Left hindlimb (tissue), 1 donor: Measurements from ENCODE around the gene PRDM11.
"Not testable (repeated sequence)": the region's sequence is repeated elsewhere in the genome, so short reads cannot be mapped to it uniquely, and the experiment has no call there.

ENCODE experiments used
- DNase-seq: peaks from one replicate; pipeline ENCODE4 v3.0.0-alpha.2; 2018

PRDM11 gene

DNA sequence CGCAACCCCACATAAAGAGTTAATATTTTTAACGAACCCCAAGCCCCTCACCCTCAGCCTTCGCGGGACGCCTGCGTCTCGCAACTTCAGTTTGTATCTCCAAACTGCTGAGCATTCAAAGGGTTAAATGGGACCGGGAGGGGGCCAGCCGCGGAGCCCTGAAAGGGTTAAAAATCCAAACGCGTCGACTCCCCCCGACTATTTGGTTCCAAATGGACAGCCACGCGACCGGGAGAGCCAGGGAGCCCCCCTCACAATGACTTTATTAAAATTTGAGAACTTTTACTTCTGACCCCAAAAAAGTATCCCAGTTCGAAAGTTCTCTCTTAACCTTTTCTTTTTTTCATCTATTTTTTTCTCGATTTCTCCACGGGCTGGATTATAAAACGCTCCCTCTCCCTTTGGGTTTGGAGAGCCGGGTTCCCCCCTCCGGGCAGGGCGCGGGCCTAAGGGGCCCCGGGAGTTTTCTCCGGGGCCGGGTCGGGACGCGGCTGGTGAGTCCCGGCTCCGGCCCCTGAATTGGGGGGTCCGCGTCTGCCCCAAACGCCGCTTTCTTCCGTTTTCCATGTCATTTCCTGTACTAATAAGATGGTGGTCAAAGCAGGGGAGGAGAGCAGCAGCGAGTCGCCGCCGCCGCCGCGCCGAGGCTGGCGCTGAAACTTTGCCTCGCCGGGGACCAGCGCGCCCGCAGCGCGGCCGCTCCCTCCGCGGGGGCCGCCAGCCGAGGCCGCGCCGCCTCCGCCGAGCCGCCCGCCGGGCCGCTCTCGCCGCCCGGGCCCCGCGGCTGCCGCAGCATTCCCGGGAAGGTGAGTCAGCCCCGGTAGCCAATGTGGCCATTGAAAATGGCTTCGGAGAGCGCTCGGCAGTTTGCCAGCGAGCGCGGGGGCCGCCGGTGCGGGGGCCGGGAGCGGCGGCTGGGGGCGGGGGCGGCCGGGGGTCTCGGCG lies at the start of gene PRDM11:
TSS of gene PRDM11 (plus strand) at position 568 of the 945 bp plus-strand sequence. CDS start 35,128 bp downstream, outside the sequence.
- peak; percentile 80 for DNase-seq

DNA sequence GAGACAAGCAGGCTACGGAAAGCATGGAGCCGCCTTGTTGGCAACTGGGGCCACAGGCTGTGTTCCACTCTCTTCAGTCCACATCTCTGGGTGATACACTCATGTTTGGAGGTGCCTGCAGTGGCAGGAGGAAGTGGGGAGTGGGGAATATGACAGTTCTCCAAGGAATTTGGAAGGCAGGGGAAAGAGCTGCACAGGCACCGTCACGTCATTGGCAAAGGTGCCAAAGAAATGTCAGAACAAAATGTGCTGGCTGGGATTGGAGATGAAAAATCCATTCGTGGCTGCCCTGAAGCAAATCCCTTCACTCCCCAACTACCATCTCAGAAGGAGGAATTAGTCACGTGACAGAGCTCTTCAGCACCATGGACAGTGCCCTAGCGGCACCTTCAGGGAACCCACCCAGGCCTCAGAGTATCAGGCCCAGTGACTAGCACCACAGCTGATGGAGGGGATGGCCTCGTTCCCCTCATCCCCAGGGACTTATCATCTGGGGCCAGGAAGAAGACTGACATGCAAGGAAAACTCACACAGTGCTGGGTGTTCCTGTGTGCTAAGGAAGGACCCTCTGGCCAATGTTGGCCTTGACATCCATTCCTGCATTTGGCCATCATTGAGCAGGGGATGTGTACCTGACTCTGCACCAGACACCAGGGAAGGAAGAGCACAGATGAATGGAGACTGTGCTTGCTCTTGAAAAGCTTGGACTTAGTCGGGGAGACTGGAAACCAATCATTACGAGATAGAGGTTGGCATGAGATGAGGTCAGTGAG lies 48.5 kb upstream of the PRDM11 start:
- peak; percentile 74 for DNase-seq

DNA sequence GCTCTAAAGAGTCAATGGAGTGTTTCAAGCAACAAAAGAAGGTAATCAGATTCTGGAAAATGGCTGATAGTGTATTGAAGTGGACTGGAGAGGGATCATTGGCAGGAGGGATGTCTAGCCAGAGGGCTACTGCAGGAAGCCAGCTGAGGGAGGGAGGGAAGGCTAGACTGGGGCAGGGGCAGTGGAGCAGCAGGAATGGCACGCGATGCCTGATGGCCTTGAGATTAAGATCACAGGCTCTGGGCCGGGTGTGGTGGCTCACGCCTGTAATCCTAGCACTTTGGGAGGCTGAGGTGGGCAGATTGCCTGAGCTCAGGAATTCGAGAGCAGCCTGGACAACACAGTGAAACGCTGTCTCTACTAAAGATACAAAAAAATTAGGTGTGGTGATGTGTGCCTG lies 47.5 kb upstream of the PRDM11 start:
- no peak for DNase-seq

DNA sequence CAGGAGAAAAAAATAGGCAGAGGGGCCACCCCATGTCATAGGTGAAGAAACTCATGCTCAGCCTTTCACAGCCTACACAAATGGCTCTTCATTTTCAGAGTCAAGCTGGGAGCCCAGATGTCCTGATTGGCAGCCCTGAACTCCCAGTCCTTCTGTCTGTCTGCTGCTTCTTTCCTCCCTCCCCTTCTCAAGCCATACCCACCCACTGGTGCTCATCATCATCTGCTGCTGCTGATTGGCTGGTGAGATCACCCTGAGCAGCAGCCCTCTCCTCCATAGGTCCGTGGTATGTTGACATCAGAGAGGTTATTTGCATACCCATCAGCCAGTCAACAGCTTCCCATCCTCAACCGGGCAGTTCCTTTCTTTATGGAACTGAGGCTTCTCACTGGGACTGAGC lies 46.1 kb upstream of the PRDM11 start:
- no peak for DNase-seq

DNA sequence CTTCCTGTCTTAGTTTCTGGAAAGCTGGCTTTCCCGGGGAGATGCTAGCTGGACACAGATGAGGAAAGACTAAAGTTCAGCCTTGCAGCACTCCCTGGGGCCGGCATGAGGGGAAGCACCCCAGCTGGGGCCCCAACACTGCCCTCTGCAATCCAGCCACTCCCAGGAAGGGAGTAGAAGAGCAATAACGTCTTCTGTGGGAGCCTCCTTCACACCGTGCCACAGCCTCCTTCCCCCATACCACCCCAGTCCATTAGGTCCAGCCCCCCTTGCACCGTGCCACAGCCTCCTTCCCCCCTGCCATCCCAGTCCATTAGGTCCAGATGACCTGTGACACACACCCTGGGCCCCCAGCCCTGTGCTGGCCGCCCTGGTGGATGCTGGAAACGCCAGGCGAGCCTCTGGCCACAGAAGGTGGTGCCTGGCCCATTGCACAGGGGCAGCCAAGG lies 44.1 kb upstream of the PRDM11 start:
- no peak for DNase-seq

DNA sequence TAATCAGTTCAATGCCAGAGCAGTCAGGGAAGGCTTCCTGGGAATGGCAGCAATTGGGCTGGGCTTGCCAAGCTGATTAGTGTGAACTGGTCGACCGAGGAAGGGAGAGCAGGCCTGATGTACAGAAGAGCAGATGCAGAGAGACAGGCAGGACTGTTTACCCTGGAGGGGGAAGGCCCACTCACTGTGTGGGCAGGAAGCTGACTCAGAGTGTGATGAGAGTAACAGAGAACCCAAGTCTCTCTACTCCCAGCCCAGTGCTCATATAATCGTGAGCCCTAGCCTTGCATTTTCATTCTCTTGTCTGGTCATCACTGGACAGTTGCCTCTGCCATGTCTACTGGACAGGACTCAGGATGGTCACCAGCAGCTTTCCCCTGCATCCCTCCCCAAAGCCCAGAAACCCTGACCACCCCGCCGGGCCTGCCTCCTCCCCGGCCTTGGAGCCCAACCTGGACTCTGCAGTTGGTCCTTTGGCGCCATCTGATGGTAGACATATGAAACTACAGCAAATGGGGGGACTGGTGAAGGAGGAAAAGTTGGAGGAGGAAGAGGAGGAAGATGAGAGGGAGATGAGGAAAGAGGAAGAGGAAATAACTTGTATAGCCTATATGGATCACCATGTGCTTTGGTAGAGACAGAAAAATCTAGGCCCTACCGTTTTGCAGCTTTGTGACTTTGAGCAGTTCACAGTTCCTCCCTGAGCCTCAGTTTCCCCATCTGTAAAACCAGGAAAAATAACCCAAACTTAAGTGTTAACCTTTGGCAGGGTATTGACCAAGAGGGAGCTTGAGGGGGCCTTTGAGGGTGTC lies 43.4 kb upstream of the PRDM11 start:
- DNase-seq, result peak; percentile 71

DNA sequence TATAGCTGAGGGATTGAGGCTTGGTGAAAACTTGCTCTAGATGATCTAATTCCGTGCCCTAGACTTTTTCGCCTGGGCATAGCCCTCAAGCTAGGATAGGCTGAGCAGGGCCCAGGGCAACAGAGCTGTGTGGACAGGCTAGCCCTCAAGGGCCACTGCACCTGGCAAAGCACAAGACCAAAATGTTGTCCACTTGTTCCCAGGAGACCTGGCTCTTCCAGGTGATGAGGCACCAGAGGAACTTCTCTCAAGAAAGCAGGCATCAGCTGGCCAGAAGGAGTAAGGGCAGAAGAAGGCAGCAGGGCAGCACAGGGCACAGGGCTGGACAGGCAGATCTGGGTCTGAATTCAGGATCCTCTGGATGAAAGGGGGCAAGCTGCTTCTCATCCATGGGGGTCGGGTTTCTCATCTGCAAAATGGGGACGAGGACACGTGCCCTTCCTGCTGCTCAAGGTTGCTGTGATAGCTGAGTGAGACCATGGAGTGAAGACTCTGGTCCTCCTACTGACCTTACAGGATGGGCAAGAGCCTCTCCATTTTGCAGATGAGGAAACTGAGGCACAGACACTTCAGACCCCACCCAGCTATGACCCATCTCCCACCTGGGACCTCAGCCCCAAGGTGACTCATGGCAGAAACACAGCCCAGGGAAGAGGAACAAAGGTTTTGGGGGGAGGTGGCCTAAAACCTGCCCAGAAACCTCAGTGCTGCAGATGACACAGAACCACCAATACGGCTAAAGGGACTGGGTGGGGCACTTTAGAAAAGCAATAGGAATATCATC lies 42.2 kb upstream of the PRDM11 start:
- DNase-seq, result no peak

DNA sequence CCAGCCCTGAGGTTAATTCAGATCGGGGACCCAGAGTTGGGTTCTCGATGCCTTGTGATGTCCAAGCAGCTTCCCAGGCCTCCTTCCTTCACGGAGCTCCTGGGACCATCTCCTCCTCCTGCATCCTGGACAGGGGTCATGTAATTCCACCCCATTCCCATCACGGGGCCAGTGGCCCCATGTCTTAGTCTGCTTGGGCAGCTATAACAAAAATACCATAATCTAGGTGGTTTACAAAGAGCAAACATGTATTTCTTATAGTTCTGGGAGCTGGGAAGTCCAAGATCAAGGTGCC lies 41.7 kb upstream of the PRDM11 start:
- DNase-seq, result no peak

DNA sequence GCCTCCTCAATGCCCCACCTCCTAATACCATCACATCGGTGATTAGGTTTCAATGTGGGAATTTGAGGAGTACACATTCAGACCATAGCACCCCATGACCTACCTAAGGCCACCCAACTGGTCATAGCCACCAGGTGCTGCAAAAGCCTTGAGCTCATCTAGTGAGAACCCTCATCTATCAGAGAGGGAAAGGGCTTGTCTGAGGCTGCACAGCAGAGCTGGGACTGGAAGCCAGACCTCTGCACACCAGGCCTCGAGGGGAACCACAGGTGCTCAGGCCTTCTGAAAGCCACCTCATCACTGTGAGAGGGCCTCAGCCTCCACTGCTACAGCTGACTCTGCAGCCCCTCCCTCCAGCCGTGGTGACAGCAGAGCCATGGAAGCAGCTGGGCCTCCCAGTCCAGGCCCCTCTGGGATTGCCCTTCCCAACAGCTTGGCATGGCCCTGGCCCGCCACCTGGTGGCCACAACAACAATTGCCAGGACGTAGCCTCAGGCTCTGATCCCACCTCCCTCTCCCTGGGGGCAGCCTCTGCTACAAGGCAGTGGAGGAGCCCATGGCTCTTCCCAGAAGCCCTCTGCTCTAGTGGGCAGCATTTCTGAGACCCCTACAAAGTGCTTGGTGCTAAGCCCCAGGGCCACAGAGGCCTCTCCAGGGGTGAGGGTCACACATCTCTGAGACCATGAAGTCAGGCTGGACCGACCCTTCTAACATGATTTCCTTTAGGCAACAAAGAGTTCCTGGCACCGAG lies 41.0 kb upstream of the PRDM11 start:
- peak; percentile 88 for DNase-seq

DNA sequence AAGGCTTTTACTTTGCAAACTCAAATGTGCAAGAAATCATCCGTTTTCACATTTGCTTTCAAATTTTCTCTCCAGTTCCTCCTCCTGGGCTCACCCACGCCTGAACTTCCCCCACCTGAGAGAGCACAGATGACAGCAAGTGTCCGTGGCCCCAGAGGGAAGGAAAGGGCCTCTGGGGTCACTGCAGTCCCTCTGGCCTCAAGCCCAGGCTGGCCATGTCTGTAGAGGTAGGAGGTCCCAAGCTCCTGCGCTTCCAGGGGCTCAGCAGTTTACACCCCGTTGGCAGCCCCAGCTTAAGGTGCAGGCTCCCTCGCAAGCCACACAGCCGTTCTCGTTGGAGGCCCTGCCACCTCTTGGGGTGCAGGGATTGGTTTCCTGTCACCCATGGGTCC lies 40.5 kb upstream of the PRDM11 start:
- DNase-seq, result no peak

DNA sequence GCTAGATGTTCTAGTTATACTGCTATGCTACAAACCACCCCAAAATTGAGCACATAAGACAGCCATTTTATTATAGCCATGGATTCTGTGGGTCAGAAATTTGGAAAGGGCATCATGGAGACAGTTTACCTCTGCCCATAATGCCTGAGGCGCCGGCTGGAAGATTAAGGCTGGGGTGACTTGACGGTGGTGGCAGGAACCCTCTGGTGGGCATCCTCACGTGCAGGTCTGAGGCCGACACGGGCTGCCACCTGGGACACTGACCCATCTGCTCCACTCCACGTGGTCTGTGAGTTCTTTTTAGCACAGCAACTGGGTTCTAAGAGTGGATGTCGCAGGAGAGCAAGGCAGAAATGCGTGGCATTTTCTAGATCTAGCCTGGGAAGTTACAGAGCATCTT lies 40.0 kb upstream of the PRDM11 start:
- no peak for DNase-seq

DNA sequence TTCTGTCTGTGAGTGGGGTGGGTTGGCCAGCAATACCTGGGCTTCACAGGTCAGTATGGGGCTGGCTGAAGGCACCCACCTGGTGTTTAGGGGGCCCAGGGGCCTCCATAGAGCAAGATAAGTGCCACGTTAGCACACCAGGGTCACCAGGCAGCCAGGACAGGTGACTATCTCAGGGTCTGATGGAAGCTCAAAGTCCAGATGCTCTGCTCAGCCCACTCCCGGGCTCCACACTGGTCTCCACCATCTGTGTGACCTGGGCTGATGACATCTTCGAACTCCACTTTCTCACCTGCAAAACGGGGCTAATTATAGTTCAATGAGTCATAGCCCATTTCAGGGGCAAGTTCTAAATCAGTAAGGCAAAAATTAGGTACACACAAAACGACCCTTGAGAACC lies 39.4 kb upstream of the PRDM11 start:
- no peak for DNase-seq

DNA sequence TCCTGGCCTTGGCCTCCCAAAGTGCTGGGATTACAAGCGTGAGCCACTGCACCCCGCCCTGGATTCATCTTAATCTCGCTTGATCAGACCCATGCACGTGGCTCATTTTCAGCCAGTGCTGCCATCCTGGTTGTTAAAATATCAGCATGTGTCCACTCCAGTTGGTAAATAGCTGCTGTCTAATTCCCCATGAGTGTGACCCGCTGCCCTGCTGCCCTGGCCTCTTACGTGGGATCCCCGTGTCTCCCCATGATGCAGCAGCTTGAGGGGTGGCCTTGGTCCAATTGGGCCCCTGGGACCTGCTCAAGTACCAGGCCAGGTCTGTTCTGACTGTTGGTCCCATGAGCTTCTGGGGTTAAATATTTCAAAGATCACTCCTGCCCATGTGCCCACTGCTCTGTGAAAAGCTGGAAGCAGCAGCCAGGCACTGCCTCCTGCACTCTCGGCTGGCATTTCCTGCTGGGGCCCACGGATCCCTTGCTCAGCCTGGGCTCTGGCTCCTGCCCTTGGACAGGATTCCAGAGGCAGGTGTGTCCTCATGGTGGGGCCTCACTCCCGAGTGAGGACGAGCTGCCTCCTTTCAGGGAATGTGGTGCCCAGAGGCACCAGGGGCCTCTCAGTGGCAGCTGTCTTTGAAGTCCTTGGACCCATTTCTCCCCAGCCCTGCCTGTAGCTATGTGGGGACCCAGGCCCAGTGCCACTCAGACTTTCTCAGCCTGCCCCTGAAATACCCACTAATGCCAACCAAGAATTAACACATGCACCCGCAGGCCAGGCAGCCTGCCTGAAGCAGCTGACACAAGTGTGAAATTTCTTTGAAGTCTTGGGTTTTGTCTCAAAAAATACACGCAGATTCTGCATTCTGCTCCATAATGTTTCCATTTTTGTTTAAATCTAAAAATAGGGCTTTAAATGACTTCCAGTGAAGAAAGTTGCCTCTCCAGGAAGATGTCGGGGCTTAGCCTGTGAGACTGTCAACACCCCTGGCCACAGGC lies 38.1 kb upstream of the PRDM11 start:
- DNase-seq, result no peak

DNA sequence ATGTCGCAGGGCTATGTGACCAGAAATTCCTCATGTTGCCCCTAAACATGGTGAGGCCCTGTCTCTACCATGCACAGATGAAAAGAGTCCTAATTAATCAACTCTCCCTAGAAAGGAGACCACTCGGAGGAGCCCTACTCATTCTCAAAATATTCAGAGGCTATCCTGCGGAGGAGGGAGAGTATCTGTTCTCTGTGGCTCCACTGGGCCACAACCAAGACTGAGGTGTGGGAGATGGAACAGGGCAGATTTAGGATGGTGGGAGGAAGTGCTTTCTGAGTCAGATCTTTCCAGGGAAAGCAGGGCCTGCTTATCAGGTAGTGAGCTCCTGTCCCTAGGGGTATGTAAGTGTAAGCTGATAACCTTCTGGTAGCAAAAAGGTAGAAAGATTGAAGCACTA lies 37.0 kb upstream of the PRDM11 start:
- no peak for DNase-seq

DNA sequence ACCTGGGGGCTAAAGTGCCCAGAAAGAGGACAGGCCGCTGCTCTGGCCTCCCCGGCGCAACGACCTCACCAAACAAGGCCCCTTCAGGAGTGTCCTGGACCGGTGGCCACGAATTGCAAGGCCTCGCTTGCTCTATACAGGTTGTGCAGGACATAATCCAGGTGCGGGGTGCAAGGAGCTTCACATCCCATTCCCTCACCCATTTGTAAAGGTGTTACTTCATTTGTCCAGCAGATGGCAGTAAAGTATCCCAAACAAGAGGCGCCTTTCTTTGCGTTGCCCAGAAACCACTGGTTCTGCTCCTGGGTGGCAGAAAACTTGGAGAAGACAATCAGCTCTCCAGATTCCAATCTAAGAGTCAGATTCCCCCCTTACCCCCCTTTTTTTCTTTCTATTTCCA lies 35.9 kb upstream of the PRDM11 start:
- DNase-seq, result no peak

DNA sequence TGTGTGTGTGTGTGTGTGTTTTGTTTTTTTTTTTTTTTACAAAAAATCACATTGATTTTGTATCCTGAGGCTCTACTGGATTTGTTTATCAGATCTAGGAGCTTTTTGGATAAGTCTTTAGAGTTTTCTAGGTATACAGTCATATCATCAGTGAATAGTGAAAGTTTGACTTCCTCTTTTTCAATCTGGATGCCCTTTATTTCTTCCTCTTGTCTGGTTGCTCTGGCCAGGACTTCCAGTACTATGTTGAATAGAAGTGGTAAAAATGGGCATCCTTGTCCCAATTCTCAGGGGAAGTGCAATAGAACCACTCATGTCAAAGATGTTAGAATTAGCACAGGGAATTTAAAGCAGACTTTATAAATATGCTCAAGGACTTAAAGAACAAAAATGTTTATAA lies 32.6 kb upstream of the PRDM11 start:
- DNase-seq, result no peak

DNA sequence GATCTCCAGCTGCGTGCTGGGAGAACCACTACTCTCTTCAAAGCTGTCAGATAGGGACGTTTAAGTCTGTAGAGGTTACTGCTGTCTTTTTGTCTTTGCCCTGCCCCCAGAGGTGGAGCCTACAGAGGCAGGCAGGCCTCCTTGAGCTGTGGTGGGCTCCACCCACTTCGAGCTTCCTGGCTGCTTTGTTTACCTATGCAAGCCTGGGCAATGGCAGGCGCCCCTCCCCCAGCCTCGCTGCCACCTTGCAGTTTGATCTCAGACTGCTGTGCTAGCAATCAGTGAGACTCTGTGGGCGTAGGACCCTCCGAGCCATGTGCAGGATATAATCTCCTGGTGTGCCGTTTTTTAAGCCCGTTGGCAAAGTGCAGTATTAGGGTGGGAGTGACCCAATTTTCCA lies 18.6 kb upstream of the PRDM11 start:
- not testable (repeated sequence) for DNase-seq

DNA sequence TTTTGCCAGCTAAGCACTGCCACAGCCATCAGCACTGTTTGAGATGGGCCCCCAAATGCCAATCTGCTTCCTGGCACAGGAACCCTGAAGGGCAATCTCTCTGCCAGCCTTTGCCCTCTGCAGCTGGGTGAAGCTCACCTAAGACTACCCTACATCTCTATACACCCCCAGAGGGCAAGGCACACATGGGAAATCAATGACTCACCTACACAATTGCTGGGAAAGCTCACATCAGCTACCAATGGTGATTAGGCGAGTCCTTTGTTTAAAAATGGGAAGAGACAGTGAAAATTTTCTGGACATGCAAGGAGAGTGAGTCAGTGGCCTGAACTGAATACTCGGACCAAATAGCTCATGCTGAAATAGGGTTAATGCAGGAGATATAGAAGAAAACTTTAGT lies 12.6 kb upstream of the PRDM11 start:
- DNase-seq, result no peak

DNA sequence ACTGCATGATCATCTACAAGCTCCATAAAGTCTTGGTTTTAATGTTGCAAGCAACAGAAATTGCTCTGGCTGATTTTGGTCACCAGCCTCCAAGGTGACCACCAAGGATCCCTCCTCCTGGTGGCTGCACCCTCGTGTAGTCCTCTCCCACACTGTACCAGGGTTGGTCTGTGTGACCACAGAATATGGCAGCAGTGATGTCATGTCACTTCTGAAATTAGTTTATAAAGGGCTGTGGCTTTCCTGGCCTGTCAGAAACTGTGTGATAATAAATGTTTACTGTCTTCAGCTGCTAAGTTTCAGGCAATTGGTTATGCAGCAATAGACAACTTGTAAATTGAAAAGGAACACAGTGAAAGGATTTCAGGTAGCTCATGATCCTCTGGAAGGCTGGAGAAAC lies 5.3 kb upstream of the PRDM11 start:
- no peak for DNase-seq

DNA sequence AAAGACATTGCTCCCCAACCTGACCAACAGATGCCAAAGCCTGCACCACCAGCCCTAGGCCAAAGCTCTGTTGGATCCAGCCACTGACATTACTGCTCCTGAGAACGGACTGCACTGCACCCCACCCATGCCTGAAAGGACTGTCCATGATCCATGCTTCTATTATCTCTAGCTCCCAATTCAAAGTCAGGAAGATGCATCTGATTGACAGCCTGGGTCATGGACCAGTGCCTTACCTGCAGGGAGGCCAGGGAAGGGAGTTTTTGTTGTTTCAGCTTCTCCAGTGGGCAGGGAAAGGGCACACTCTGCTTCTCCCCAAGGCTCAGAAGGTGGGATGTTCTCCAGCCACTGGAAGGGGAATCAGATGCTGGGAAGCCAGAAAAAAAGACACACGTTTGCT lies 4.8 kb upstream of the PRDM11 start:
- no peak for DNase-seq
